T-cell (primary cell): ENCODE measurements around the gene SMAD6. TPM values are rescaled to one million over a fixed set of nuclear protein-coding genes. Genes with fewer than 3 reads are reported as not detected.

ENCODE experiments used
- ATAC-seq, 4 experiments: fragments of 200-7000 bp in 3 of 4; fragments of 150-1000 bp in 1 of 4; cut with Tn5 transposase; replicated peaks in 1 of 4; 1 replicate in 3 of 4; 2 replicates in 1 of 4; pipeline ENCODE4 v1.10.0; 2021; ENCODE audit warnings: moderate library complexity in 3 of 4, mild to moderate bottlenecking in 2 of 4, moderate number of reproducible peaks in 1 of 4
- CTCF ChIA-PET, 2 donors: fragments of 300-600 bp; sonication (Branson Sonifier 250); formaldehyde crosslinking; loops; one replicate each; lab custom pipeline; 2022; ENCODE audit warnings: antibody characterized with exemption in 2 of 2; lab: Charles Lee
- POLR2A ChIA-PET, 2 donors: fragments of 300-600 bp; sonication (Branson Sonifier 250); formaldehyde crosslinking; loops; one replicate each; lab custom pipeline; 2022; ENCODE audit warnings: antibody characterized with exemption in 2 of 2; lab: Charles Lee
- DNase-seq, 35 experiments: peaks; one replicate each; pipeline versions ENCODE4 v3.0.0 to v3.0.0-alpha.2; 2013 to 2023
- H3K27ac ChIP-seq: one replicate; pipeline ENCODE4 v1.5.1; 2013; ENCODE audit warnings: low read length
- H3K27me3 ChIP-seq, 2 experiments: replicated peaks in 1 of 2; 1 replicate in 1 of 2; 2 replicates in 1 of 2; pipeline versions ENCODE4 v1.6.1 to v1.7.0; 2013; ENCODE audit warnings: low read length in 1 of 2, mixed read lengths in 1 of 2; ENCODE audit not compliant: control insufficient read depth in 2 of 2, insufficient read depth in 2 of 2; ENCODE audit errors: extremely low read depth in 1 of 2
- H3K36me3 ChIP-seq, 2 donors: 1 replicate in 1 of 2; 2 replicates in 1 of 2; pipeline versions ENCODE4 v1.6.1 to v1.7.0; 2013; ENCODE audit warnings: low read length in 1 of 2; ENCODE audit not compliant: control insufficient read depth in 2 of 2, insufficient read depth in 1 of 2; ENCODE audit errors: extremely low read depth in 1 of 2
- H3K4me1 ChIP-seq, 2 experiments: 1 replicate in 1 of 2; 2 replicates in 1 of 2; pipeline versions ENCODE4 v1.6.1 to v1.7.0; 2013; ENCODE audit warnings: low read length in 2 of 2, mixed read lengths in 1 of 2; ENCODE audit not compliant: insufficient read depth in 2 of 2, control insufficient read depth in 1 of 2; ENCODE audit errors: extremely low read depth in 1 of 2
- H3K4me3 ChIP-seq, 2 donors: 1 replicate in 1 of 2; 2 replicates in 1 of 2; pipeline versions ENCODE4 v1.5.1 to v1.7.0; 2013; ENCODE audit warnings: mild to moderate bottlenecking in 2 of 2, low read length in 1 of 2, moderate library complexity in 1 of 2; ENCODE audit not compliant: control insufficient read depth in 1 of 2; ENCODE audit errors: extremely low read depth in 1 of 2
- H3K9me3 ChIP-seq: 2 replicates; pipeline ENCODE4 v1.7.0; 2013
- H3K27ac Mint-ChIP-seq, 2 donors: one replicate each; pipeline ENCODE4 v1.8.0; 2020 to 2021; ENCODE audit warnings: mild to moderate bottlenecking in 2 of 2, mixed read lengths in 2 of 2
- H3K27me3 Mint-ChIP-seq, 2 donors: one replicate each; pipeline ENCODE4 v1.8.0; 2021 to 2022; ENCODE audit warnings: mixed read lengths in 2 of 2
- H3K36me3 Mint-ChIP-seq: one replicate; pipeline ENCODE4 v1.8.0; 2021; ENCODE audit warnings: mixed read lengths
- H3K4me1 Mint-ChIP-seq, 3 donors: one replicate each; pipeline ENCODE4 v1.8.0; 2020 to 2022; ENCODE audit warnings: mixed read lengths in 3 of 3, mild to moderate bottlenecking in 1 of 3
- H3K4me3 Mint-ChIP-seq, 3 donors: one replicate each; pipeline ENCODE4 v1.8.0; 2020 to 2022; ENCODE audit warnings: mild to moderate bottlenecking in 3 of 3, mixed read lengths in 3 of 3, moderate library complexity in 3 of 3
- H3K9me3 Mint-ChIP-seq, 3 donors: one replicate each; pipeline ENCODE4 v1.8.0; 2020 to 2022; ENCODE audit warnings: mixed read lengths in 3 of 3
- WGBS: methylation state at CpG from one replicate; pipeline ENCODE4 v1.1.5; 2013; ENCODE audit warnings: missing lambda C conversion rate; ENCODE audit not compliant: insufficient coverage; 5-methylcytosine and 5-hydroxymethylcytosine counted together
- total RNA-seq, 35 experiments: library from RNA in 6 of 35; stranded (reverse) in 6 of 35; fragments of 120-200 nt in 1 of 35; gene quantifications; one replicate each; pipeline versions ENCODE4 v1.2.1 to v1.2.4 and lab custom pipeline; 2013 to 2026

Gene SMAD6
- total RNA-seq, 5 donors from 2014 or later (not counting 1 experiment from before 2014, with no cell fraction given): 0.13 to 0.55 (median 0.33) TPM

- peaks cover 0 to 18% of the 10 kb centered on the region in 2 experiments for H3K27me3 ChIP-seq
- CTCF ChIA-PET: no interaction called here
- WGBS: no CpG with 5 or more reads among the region's 1 CpG
- H3K27ac ChIP-seq: no peak overlapping the region
- H3K27ac Mint-ChIP-seq: no peak overlapping the region
- peaks cover 0 to 6% of the 10 kb centered on the region in 2 experiments for H3K4me1 ChIP-seq
- no peaks in the 10 kb centered on the region for H3K36me3 ChIP-seq
- POLR2A ChIA-PET: no interaction called here
- no peak overlapping the region for H3K4me3 Mint-ChIP-seq
- no peaks in the 10 kb centered on the region for H3K9me3 Mint-ChIP-seq
- H3K9me3 ChIP-seq: no peaks in the 10 kb centered on the region
- no peaks in the 10 kb centered on the region for H3K36me3 Mint-ChIP-seq
- DNase-seq (no peak), ATAC-seq (no peak)
- no peak overlapping the region for H3K4me3 ChIP-seq
- H3K27me3 Mint-ChIP-seq: no peaks in the 10 kb centered on the region
- peaks cover 3 to 21% (median 15%) of the 10 kb centered on the region in 3 donors for H3K4me1 Mint-ChIP-seq
Observed at GRCh38 chr15:66723826-66724731, 22.0 kb downstream of the SMAD6 start.

DNA sequence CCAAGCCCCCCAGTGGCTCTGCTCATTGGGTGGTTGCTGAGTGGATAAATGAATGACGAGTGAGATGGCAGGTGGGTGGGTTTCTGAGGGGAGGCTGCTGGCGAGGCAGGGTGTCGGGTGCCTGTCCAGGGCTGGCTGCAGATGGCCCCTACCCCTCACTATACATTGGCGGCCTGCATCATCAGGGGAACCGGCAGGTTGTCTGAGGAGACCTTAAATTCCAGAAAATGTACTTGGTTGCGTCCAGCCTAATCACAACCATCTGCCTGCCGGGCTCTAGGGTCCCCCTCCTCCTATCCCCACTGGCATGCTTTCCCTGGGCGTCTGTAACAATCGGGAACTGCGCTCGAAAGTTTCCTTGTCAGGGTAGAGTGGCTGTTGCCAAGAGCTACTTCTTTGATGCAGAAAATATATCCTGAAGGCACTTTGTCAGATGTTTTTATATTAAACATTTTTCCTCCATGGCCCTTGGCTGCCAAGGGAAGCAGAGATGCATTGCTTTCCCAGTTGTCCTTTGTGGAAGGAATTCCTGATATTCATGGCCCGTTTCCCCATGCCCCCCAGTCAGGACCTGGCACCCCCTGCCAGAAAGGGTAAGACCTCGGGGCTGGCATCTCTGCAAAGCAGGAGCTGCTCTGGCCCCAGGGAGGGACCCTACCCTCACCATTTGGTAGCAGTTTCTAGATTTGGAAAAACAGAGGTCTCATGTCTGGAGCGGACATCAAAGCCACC is 22.9 kb downstream of the SMAD6 start:
- ChIA-PET CTCF (no interaction called here), POLR2A (no interaction called here)
- 76% methylated on average over 4 of the region's 14 CpGs for WGBS
- Histone ChIP-seq H3K27me3 (peaks cover 0 to 19% of the 10 kb centered on the region in 2 experiments), H3K4me3 (no peak overlapping the region), H3K4me1 (peaks cover 0 to 6% of the 10 kb centered on the region in 2 experiments), H3K36me3 (no peaks in the 10 kb centered on the region), H3K27ac (no peak overlapping the region), H3K9me3 (no peaks in the 10 kb centered on the region)
- Mint-ChIP-seq H3K27me3 (no peaks in the 10 kb centered on the region), H3K4me3 (no peak overlapping the region), H3K36me3 (no peaks in the 10 kb centered on the region), H3K27ac (no peak overlapping the region), H3K4me1 (peaks cover 3 to 17% (median 10%) of the 10 kb centered on the region in 3 donors), H3K9me3 (no peaks in the 10 kb centered on the region)
- no peak for ATAC-seq
- no peak for DNase-seq

DNA sequence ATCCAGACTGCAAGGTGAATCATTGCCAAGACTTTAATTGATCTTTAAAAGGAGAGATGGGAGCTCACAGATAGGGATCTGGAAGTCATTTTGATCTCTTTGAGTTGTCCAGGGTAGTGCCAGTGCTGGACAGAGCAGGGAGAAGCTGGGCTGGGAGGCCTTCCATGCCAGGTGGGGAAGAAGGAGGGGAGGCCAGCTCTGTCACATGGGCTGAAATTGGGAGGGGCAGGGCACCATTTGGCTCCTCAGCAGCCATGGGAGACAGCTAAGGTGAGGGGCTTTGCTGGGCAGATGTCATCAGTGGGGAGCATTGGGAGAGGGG is 23.4 kb downstream of the SMAD6 start:
- DNase-seq: no peak
- Histone ChIP-seq H3K27me3 (peaks cover 0 to 22% of the 10 kb centered on the region in 2 experiments), H3K9me3 (no peaks in the 10 kb centered on the region), H3K27ac (no peak overlapping the region), H3K36me3 (no peaks in the 10 kb centered on the region), H3K4me3 (no peak overlapping the region), H3K4me1 (peaks cover 0 to 3% of the 10 kb centered on the region in 2 experiments)
- H3K9me3 Mint-ChIP-seq: no peaks in the 10 kb centered on the region
- H3K36me3 Mint-ChIP-seq: no peaks in the 10 kb centered on the region
- no peak overlapping the region for H3K4me3 Mint-ChIP-seq
- CTCF ChIA-PET: no interaction called here
- H3K27me3 Mint-ChIP-seq: no peaks in the 10 kb centered on the region
- peaks cover 0 to 11% (median 5%) of the 10 kb centered on the region in 3 donors for H3K4me1 Mint-ChIP-seq
- POLR2A ChIA-PET: no interaction called here
- no peak for ATAC-seq
- H3K27ac Mint-ChIP-seq: no peak overlapping the region

- Mint-ChIP-seq H3K4me1 (peaks cover 0 to 3% (median 0%) of the 10 kb centered on the region in 3 donors), H3K4me3 (no peak overlapping the region), H3K27ac (no peak overlapping the region), H3K27me3 (no peaks in the 10 kb centered on the region), H3K9me3 (no peaks in the 10 kb centered on the region), H3K36me3 (no peaks in the 10 kb centered on the region)
- no peak for ATAC-seq
- no peaks in the 10 kb centered on the region for H3K9me3 ChIP-seq
- no peak overlapping the region for H3K27ac ChIP-seq
- 17% methylated on average over 1 of the region's 2 CpGs for WGBS
- no peak overlapping the region for H3K4me3 ChIP-seq
- POLR2A ChIA-PET: no interaction called here
- H3K27me3 ChIP-seq: peaks cover 0 to 22% of the 10 kb centered on the region in 2 experiments
- H3K36me3 ChIP-seq: no peaks in the 10 kb centered on the region
- no peaks in the 10 kb centered on the region for H3K4me1 ChIP-seq
- CTCF ChIA-PET: no interaction called here
- no peak for DNase-seq
Observed at GRCh38 chr15:66726386-66726785, 24.4 kb downstream of the SMAD6 start.

DNA sequence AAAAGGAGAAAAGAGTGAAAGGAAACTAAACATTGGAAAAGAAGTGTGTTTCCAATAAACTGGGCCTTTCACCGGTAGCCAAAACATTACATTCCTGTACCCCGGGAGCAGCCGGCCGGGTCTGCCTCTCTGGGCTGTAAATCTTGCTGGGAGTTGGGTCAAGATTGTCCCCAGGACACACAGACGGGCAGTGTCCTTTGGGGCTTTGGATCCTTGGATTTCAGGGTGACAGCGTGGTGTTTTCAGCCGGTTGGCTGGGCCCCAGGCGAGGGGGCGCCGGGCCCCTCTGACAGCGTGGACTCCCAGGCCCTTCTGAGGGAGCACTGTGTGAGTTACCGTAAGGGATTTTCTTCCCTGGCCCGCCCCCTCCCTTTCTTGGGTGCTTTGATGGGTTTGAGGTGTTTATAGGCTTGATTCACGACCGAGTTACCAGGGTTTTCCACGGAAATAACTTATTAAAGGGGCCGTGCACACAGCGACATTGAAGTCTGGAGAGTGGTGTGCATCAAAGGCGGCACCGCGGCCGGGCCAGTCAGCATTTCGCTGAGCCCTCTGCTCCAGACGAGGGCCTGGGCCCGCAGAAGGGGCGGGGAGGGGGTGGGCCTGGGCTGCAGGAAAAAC is 27.4 kb downstream of the SMAD6 start:
- no peak overlapping the region for H3K27ac ChIP-seq
- CTCF ChIA-PET: no interaction called here
- no peak overlapping the region for H3K27ac Mint-ChIP-seq

GRCh38 chr15:66730168-66731021 is 28.4 kb downstream of the SMAD6 start:
- Histone ChIP-seq H3K27me3 (peaks cover 0 to 11% of the 10 kb centered on the region in 2 experiments), H3K9me3 (no peaks in the 10 kb centered on the region), H3K4me3 (no peak overlapping the region), H3K4me1 (no peaks in the 10 kb centered on the region), H3K27ac (no peak overlapping the region), H3K36me3 (no peaks in the 10 kb centered on the region)
- CTCF ChIA-PET: no interaction called here
- ATAC-seq (no peak), DNase-seq (no peak)
- Mint-ChIP-seq H3K27ac (no peak overlapping the region), H3K36me3 (no peaks in the 10 kb centered on the region), H3K9me3 (no peaks in the 10 kb centered on the region), H3K27me3 (peaks cover 0 to 2% of the 10 kb centered on the region in 2 donors), H3K4me1 (no peaks in the 10 kb centered on the region), H3K4me3 (no peak overlapping the region)
- POLR2A ChIA-PET: no interaction called here
- 71% methylated on average over 2 of the region's 4 CpGs for WGBS

More for the DNA sequence above, 27.4 kb downstream of the SMAD6 start:
- Mint-ChIP-seq H3K36me3 (no peaks in the 10 kb centered on the region), H3K4me1 (no peaks in the 10 kb centered on the region), H3K27me3 (peaks cover 0 to 2% of the 10 kb centered on the region in 2 donors), H3K4me3 (no peak overlapping the region), H3K9me3 (no peaks in the 10 kb centered on the region)
- no peaks in the 10 kb centered on the region for H3K36me3 ChIP-seq
- peaks cover 0 to 11% of the 10 kb centered on the region in 2 experiments for H3K27me3 ChIP-seq
- H3K9me3 ChIP-seq: no peaks in the 10 kb centered on the region
- POLR2A ChIA-PET: no interaction called here
- ATAC-seq: no peak
- no peak for DNase-seq
- no peak overlapping the region for H3K4me3 ChIP-seq
- H3K4me1 ChIP-seq: no peaks in the 10 kb centered on the region
- WGBS: 82% methylated on average over 15 of the region's 26 CpGs
